G401.6 (cell line): ENCODE data around the gene NHSL2.

Experiments
- FAIRE-seq: peaks from 2 replicates; lab custom pipeline; 2012; peaks lifted over from hg19 to GRCh38; lab: Jason Lieb, UNC

NHSL2 gene

DNA sequence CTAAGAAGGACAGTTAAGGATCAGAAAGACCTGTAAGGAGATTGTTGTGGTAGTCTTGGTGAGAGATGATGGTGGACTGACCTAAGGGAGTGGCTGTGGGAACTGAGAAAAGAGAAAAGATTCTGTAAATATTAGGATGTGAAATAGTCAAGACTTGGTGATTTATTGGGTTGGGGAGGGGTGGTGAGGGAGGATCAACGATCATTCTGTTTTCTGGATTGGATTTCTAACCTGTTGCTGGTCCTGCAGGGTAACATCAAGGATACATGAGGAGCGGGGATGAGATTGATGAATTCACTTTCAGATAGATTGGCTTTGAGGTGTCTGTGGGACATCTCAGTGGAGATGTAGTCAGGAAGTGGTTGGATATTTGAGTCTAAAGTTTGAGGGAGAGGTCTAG is 272.3 kb downstream of the NHSL2 start:
- FAIRE-seq, result no peak

DNA sequence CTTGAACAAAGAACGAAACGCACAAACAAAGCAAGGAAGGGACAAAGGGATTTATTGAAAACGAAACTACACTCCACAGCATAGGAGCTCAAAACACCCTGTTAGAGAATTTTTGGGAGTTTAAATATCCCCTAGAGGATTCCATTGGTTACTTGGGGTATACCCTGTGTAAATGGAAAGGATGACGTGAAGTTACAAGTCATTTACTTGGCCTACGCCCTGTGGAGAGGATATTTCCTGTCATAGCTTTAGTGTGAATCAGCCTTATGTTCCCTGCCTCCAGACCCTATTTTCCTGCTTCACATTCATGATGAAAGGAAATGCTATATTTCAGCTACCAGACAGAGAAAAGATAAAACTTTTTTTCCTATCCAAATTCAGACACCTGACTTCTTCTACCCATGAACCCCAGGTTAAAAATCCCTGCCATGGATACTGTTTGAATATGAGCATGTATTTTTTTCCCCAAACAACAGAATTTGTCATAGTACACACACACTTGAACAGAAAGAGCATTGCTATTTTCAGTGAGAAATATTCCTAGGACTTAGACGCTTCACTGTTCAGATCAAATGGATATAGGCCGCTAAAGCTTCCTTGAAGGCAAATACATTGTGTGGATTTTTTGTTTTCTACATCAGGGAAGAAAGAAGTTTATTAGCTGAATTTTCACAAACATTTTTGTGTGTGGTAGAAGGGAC is 291.3 kb downstream of the NHSL2 start:
- peak; percentile 61 for FAIRE-seq
